Measurements from ENCODE around the gene PSMG4.

DNA sequence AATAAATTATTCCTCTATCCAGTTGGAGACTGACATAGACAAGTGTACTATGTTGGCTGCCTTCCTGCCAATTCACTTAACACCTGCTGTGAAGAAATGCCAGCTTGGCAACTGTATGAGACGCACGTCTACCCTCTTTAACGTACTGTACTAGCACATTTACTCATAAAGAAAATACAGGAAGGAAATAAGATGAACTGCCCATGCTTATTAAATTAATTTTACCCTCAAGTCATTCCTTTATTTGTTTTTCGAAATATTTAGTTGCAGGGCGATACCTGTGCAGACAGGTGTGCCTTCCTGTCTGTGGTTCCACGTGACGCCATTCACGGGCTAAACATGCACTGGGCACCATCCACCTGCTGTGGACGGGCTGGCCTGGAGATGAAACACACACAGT lies 52.0 kb downstream of the PSMG4 start:
- no peak for TF ChIP-seq GATA2 (IDR thresholded peaks at IDR 0.05; ENCODE audit: low read depth, low read length)
- TF ChIP-seq GATA3 (IDR thresholded peaks at IDR 0.05; ENCODE audit: low read depth, low read length), result no peak

All from SH-SY5Y (cell line).